Upper lobe of right lung (tissue), 1 donor: ENCODE data around the gene VSIG10. TPM values are rescaled to one million over a fixed set of nuclear protein-coding genes. Genes with fewer than 3 reads are reported as not detected.

ENCODE experiments used
- ATAC-seq: fragments of 200-7000 bp; cut with Tn5 transposase; one replicate; pipeline ENCODE4 v1.9.1; 2020; ENCODE audit warnings: mild to moderate bottlenecking, moderate library complexity
- DNase-seq: peaks from one replicate; pipeline ENCODE4 v3.0.0-alpha.2; 2020
- H3K27ac ChIP-seq: fragments of 200-600 bp; one replicate; pipeline ENCODE4 v1.8.0; 2022
- H3K27me3 ChIP-seq: fragments of 200-600 bp; one replicate; pipeline ENCODE4 v1.8.0; 2022; ENCODE audit warnings: mild to moderate bottlenecking
- H3K36me3 ChIP-seq: fragments of 200-600 bp; one replicate; pipeline ENCODE4 v1.8.0; 2022
- H3K4me1 ChIP-seq: fragments of 200-600 bp; one replicate; pipeline ENCODE4 v1.8.0; 2022
- H3K4me3 ChIP-seq: fragments of 200-600 bp; one replicate; pipeline ENCODE4 v1.8.0; 2022; ENCODE audit warnings: mild to moderate bottlenecking
- H3K9me3 ChIP-seq: fragments of 200-600 bp; one replicate; pipeline ENCODE4 v1.8.0; 2022
- intact Hi-C: fragments of 100-400 bp; cut with DNase I; formaldehyde crosslinking; loops from one replicate; pipeline ENCODE4 v1.11.0; 2022
- long read RNA-seq: library from polyadenylated mRNA; unstranded; transcript quantifications from one replicate; pipeline ENCODE4 v2.0.0, GENCODE V29; 2021
- total RNA-seq: library from RNA; stranded (reverse); fragmentation: NEBNext Ultra II Directional; extraction: Animal tissue kit (Norgen Biotek cat#: 25700); gene quantifications from one replicate; pipeline ENCODE4 v1.2.1, GENCODE V29; 2021
- TF ChIP-seq, protein P1 (sequence below): fragments of 200-600 bp; IDR thresholded peaks from one replicate; pipeline ENCODE4 v1.8.0; 2022; ENCODE audit warnings: antibody characterized with exemption
- donor health status: DM: no; HTN: yes; CAD: no; lungs with severe emphysema.

Gene VSIG10, protein sequence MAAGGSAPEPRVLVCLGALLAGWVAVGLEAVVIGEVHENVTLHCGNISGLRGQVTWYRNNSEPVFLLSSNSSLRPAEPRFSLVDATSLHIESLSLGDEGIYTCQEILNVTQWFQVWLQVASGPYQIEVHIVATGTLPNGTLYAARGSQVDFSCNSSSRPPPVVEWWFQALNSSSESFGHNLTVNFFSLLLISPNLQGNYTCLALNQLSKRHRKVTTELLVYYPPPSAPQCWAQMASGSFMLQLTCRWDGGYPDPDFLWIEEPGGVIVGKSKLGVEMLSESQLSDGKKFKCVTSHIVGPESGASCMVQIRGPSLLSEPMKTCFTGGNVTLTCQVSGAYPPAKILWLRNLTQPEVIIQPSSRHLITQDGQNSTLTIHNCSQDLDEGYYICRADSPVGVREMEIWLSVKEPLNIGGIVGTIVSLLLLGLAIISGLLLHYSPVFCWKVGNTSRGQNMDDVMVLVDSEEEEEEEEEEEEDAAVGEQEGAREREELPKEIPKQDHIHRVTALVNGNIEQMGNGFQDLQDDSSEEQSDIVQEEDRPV
- total RNA-seq, result 52.4 TPM
- long read RNA-seq, transcript VSIG10-209 (2 exons, 730 nt), result major isoform, 8 of 19 reads
- long read RNA-seq, partial matches to known transcripts, result 2 of 19 reads
- long read RNA-seq, other reads (novel, unspliced or antisense), result 9 of 19 reads

DNA sequence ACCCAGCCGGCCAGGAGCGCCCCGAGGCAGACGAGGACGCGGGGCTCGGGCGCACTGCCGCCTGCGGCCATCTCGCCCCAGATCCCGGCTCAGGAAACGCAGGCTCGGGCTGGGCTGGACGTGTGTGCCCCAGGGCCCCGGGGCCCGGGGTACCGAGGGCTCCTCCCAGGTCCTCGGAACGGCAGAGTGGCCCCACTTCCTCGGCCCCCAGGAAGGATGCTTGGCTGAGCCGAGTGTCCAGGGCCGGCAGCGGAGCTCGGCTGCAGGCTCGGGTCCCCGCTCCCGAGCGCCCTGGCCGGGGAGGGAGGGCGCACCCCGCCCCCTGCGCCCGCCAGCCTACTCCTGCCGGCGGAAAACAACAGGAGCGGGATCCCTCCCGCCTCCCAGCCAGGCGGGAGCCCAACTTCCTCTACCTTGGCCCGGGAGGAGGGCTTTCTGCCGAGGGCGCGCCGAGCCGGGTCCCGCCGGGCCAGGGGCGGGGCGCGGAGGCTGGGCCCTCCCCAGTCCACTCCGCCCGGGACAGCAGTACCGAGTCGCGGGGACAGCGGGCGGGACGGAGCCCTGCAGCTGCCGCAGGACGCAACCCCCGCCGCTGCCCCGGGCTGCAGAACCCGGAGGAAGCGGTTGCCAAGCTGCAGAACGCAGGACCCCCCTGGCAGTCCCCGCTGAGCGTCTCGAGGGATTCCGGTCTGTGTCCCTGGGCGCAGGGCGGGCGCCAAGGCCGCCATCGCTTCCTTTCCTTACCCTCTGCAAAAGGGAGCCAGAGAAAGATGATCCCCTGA lies at the start of gene VSIG10:
Gene VSIG10, minus strand, starts transcription at position 411 of the 782 bp plus-strand sequence. Its CDS starts 340 bp downstream, at position 71.
- DNase-seq (peak; percentile 91), ATAC-seq (peak; percentile 97)
- TF ChIP-seq, protein P1, sequence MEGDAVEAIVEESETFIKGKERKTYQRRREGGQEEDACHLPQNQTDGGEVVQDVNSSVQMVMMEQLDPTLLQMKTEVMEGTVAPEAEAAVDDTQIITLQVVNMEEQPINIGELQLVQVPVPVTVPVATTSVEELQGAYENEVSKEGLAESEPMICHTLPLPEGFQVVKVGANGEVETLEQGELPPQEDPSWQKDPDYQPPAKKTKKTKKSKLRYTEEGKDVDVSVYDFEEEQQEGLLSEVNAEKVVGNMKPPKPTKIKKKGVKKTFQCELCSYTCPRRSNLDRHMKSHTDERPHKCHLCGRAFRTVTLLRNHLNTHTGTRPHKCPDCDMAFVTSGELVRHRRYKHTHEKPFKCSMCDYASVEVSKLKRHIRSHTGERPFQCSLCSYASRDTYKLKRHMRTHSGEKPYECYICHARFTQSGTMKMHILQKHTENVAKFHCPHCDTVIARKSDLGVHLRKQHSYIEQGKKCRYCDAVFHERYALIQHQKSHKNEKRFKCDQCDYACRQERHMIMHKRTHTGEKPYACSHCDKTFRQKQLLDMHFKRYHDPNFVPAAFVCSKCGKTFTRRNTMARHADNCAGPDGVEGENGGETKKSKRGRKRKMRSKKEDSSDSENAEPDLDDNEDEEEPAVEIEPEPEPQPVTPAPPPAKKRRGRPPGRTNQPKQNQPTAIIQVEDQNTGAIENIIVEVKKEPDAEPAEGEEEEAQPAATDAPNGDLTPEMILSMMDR, result no peak
- peak within 1 kb of the TSS; percentile 81 for H3K27ac ChIP-seq
- H3K36me3 ChIP-seq, result no peaks in the 10 kb centered on the region
- no peaks in the 10 kb centered on the region for H3K9me3 ChIP-seq
- intact Hi-C loops, result no loop called here
- H3K4me3 ChIP-seq, result peak within 1 kb of the TSS; percentile 81
- no peaks in the 10 kb centered on the region for H3K27me3 ChIP-seq
- H3K4me1 ChIP-seq, result peaks cover 13% of the 10 kb centered on the region

DNA sequence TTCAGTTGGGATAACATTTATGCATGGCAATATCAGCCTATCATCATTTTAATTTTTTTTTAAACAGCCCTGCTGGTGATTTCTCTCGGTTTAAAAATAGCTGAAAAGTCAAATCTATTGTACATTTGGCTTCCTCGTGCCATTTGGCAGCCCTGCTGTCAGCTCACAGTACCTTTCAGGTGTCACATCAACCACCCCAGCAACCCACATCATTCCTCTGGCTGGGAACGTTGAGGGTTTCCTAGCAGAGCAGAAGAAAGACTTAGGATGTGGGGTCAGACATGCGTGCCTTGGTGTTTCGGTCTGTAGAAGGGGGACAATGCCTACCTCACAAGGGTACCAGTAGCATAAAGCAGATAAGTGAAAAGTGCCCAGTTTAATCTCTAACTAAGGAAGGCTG lies 47.9 kb upstream of the VSIG10 start:
- H3K36me3 ChIP-seq, result peaks cover 49% of the 10 kb centered on the region
- TF ChIP-seq, protein P1, result no peak
- no peaks in the 10 kb centered on the region for H3K4me1 ChIP-seq
- ATAC-seq, result no peak
- H3K4me3 ChIP-seq, result no peak overlapping the region
- H3K27me3 ChIP-seq, result no peaks in the 10 kb centered on the region
- no peak for DNase-seq
- intact Hi-C loops, result no loop called here
- no peak overlapping the region for H3K27ac ChIP-seq
- H3K9me3 ChIP-seq, result no peaks in the 10 kb centered on the region

DNA sequence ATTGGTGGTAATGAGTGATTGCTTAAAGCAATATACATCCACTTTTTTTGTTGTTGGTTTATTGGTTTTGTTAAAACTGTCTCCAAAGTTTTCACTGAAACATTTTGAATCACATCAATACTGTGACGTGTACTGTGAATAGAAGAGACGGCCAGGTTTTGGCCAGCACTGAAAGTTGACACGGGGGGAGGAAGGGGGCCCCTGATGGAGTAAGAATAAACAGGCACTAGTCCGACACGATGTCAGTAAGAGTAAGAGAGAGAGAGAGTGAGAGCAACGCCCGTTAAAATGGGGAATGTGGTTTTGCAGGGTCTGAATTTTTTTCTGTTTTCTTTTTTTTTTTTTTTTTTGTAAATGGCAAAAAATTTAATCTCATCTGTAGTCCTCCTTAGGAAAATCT lies 46.8 kb upstream of the VSIG10 start:
- TF ChIP-seq, protein P1, result no peak
- H3K27me3 ChIP-seq, result no peaks in the 10 kb centered on the region
- no peak overlapping the region for H3K27ac ChIP-seq
- DNase-seq (no peak), ATAC-seq (no peak)
- H3K36me3 ChIP-seq, result peaks cover 60% of the 10 kb centered on the region
- intact Hi-C loops, result no loop called here
- H3K4me3 ChIP-seq, result no peak overlapping the region
- no peaks in the 10 kb centered on the region for H3K9me3 ChIP-seq
- no peaks in the 10 kb centered on the region for H3K4me1 ChIP-seq

DNA sequence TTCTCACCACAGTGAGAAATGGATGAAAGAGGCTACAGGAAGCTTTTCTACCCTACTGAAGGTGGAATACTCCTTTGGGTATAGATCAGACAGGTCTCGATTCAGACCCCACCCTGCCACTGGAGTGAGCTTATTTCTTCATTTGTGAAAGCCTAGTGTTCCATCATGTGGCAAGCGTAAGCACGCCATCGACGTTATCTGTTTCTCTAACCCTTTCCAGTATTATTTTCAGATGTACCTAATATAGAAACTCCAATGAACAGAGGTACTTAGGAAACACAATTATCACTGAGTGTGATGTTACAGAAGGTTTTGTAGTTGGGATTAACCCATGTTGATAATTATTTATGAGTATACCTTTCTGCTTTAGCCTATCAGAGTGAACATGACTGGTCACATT lies 44.5 kb upstream of the VSIG10 start:
- Histone ChIP-seq H3K4me1 (no peaks in the 10 kb centered on the region), H3K4me3 (no peak overlapping the region), H3K27me3 (no peaks in the 10 kb centered on the region), H3K9me3 (no peaks in the 10 kb centered on the region), H3K36me3 (peaks cover 80% of the 10 kb centered on the region), H3K27ac (no peak overlapping the region)
- no peak for ATAC-seq
- DNase-seq, result no peak
- TF ChIP-seq, protein P1, result no peak
- intact Hi-C loops, result no loop called here

DNA sequence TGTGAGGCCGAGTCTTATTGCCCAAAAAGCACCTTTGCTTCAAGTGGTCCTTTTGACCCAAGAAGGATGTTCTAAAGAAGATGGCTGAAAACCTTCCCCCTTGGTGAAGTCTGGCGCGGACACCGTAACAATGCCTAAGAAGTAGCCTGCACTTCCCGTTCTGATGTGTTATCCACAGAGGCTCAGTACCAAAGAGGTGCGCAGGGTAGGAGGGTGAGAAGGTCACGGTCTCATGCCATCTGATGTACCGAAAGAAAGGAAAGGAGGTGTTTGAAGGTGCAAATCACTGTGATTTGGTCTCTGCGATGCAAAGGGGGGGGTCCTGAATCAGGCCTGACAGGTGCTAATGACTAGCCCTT lies 42.0 kb upstream of the VSIG10 start:
- intact Hi-C loops, result no loop called here
- no peak for ATAC-seq

More for the DNA sequence above, 42.0 kb upstream of the VSIG10 start:
- TF ChIP-seq, protein P1, result no peak
- no peaks in the 10 kb centered on the region for H3K27me3 ChIP-seq
- no peaks in the 10 kb centered on the region for H3K4me1 ChIP-seq
- H3K36me3 ChIP-seq, result peaks cover 81% of the 10 kb centered on the region
- no peak overlapping the region for H3K4me3 ChIP-seq
- H3K9me3 ChIP-seq, result no peaks in the 10 kb centered on the region
- no peak for DNase-seq
- H3K27ac ChIP-seq, result no peak overlapping the region
